Adrenal gland (tissue), 12 donors: Measurements from ENCODE around the gene RSAD1. TPM values are rescaled to one million over a fixed set of nuclear protein-coding genes. Genes with fewer than 3 reads are reported as not detected.

ENCODE experiments used
- DNase-seq, 7 donors: peaks; one replicate each; pipeline ENCODE4 v3.0.0-alpha.2; 2019 to 2020
- H3K27ac ChIP-seq, 5 donors: fragments of 200-600 bp; sonication (generic) in 4 of 5; 1 replicate in 3 of 5; 2 replicates in 2 of 5; pipeline versions ENCODE4 v1.5.1 to v1.8.0; 2016 to 2020; ENCODE audit warnings: mild to moderate bottlenecking in 1 of 5
- H3K27me3 ChIP-seq: fragments of 200-600 bp; 2 replicates; pipeline ENCODE4 v1.8.0; 2021
- H3K36me3 ChIP-seq, 2 donors: fragments of 200-600 bp; replicated peaks in 1 of 2; 1 replicate in 1 of 2; 2 replicates in 1 of 2; pipeline versions ENCODE4 v1.5.1 to v1.8.0; 2018 to 2022
- H3K4me1 ChIP-seq, 2 donors: fragments of 200-600 bp; replicated peaks in 1 of 2; 1 replicate in 1 of 2; 2 replicates in 1 of 2; pipeline versions ENCODE4 v1.5.1 to v1.8.0; 2018 to 2021
- H3K4me3 ChIP-seq, 4 donors: fragments of 200-600 bp; sonication (generic) in 3 of 4; one replicate each; pipeline ENCODE4 v1.5.1; 2016 to 2018
- H3K9me3 ChIP-seq, 3 donors: fragments of 200-600 bp; sonication (generic) in 1 of 3; replicated peaks in 1 of 3; 1 replicate in 2 of 3; 2 replicates in 1 of 3; pipeline versions ENCODE4 v1.5.1 to v1.8.0; 2016 to 2021
- CTCF ChIP-seq, 6 experiments: fragments of 450-650 bp in 4 of 6; fragments of 200-600 bp in 2 of 6; sonication (generic) in 1 of 6; IDR thresholded peaks; 1 replicate in 5 of 6; 2 replicates in 1 of 6; pipeline versions ENCODE4 v1.5.1 to v1.8.0; 2016 to 2021; ENCODE audit warnings: antibody characterized with exemption in 6 of 6, mild to moderate bottlenecking in 2 of 6, moderate library complexity in 1 of 6
- POLR2A ChIP-seq, 2 donors: fragments of 450-650 bp; IDR thresholded peaks; one replicate each; pipeline ENCODE4 v1.6.1; 2017; ENCODE audit warnings: antibody characterized with exemption in 2 of 2, mild to moderate bottlenecking in 2 of 2, moderate library complexity in 1 of 2
- WGBS, 4 donors: extraction: QIAGEN DNeasy Blood & Tissue Kit in 2 of 4; methylation state at CpG; one replicate each; pipeline versions ENCODE4 v1.1.5 to v1.1.7; 2013 to 2017; 5-methylcytosine and 5-hydroxymethylcytosine counted together
- intact Hi-C, 2 donors: fragments of 100-400 bp; cut with DNase I; formaldehyde crosslinking; loops; one replicate each; pipeline versions ENCODE4 v1.14.1 to v1.15.0; 2022 to 2023
- polyA plus RNA-seq, 3 donors: library from polyadenylated mRNA; stranded (reverse); fragments of 200-250 nt in 2 of 3; fragments of 350-450 nt in 1 of 3; fragmentation: Illumina TruSeq in 1 of 3; extraction: RNeasy Lipid Tissue Mini Kit (QIAGEN cat#74804) in 1 of 3; gene quantifications; one replicate each; pipeline ENCODE4 v1.2.3, GENCODE V29; 2013 to 2014
- total RNA-seq, 9 donors: library from RNA; depleted of rRNA in 4 of 9; stranded (reverse); fragments of >200 nt in 4 of 9; fragments of 120-200 nt in 1 of 9; fragmentation: NEBNext Ultra II Directional in 1 of 9; extraction: Animal tissue kit (Norgen Biotek cat#: 25700) in 1 of 9; gene quantifications; one replicate each; pipeline versions ENCODE4 v1.1.0 to v1.2.4, GENCODE V29; 2013 to 2023
- donor health status: healthy with polysubstance abuse.
- donor health status: Bipolar disorder and iron deficiency.
- donor health status: DM: yes; HTN: yes; CAD: no.
- donor health status: DM: no; HTN: no; CAD: no.
- donor health status: DM: no; HTN: no; CAD: no.
- donor health status: DM: yes; HTN: yes; CAD: no.

Gene RSAD1
- total and polyA plus RNA-seq, 12 donors, result 28.4 to 77.3 (median 51.8) TPM

- no peaks in the 10 kb centered on the region for H3K27me3 ChIP-seq
- DNase-seq, result no peak
- no peak overlapping the region for H3K4me3 ChIP-seq
- intact Hi-C loops, result no loop called here
- H3K9me3 ChIP-seq, result no peaks in the 10 kb centered on the region
- H3K27ac ChIP-seq, result no peak overlapping the region
- WGBS, 4 donors, result 84 to 97% (median 85%) methylated on average over 4 of the region's 4 CpGs
- H3K4me1 ChIP-seq, result peaks cover 24 to 28% of the 10 kb centered on the region in 2 donors
- no peaks in the 10 kb centered on the region for H3K36me3 ChIP-seq
- TF ChIP-seq POLR2A (IDR thresholded peaks at IDR 0.05), result no peak
- no peak for TF ChIP-seq CTCF (IDR thresholded peaks at IDR 0.05)
Observed at GRCh38 chr17:50517011-50517410, 38.4 kb downstream of the RSAD1 start.

GRCh38 chr17:50517504-50518383, 39.1 kb downstream of the RSAD1 start:
- TF ChIP-seq POLR2A (IDR thresholded peaks at IDR 0.05) (no peak), CTCF (IDR thresholded peaks at IDR 0.05) (no peak)
- DNase-seq, result no peak
- Histone ChIP-seq H3K27ac (peak overlapping the region in 1 of 5 donors; percentile 28), H3K9me3 (no peaks in the 10 kb centered on the region), H3K4me1 (peaks cover 24 to 28% of the 10 kb centered on the region in 2 donors), H3K4me3 (no peak overlapping the region), H3K27me3 (no peaks in the 10 kb centered on the region), H3K36me3 (no peaks in the 10 kb centered on the region)
- 85 to 93% (median 89%) methylated on average over 8 of the region's 8 CpGs for WGBS, 4 donors
- intact Hi-C loops, result no loop called here

- H3K36me3 ChIP-seq, result no peaks in the 10 kb centered on the region
- no peaks in the 10 kb centered on the region for H3K27me3 ChIP-seq
- DNase-seq, result peak in 6 of 7 donors; percentile 54 to 66 (median 63)
- H3K4me1 ChIP-seq, result peaks cover 23 to 27% of the 10 kb centered on the region in 2 donors
- TF ChIP-seq CTCF (IDR thresholded peaks at IDR 0.05) (no peak), POLR2A (IDR thresholded peaks at IDR 0.05) (peak in 1 of 2 donors; percentile 27)
- H3K4me3 ChIP-seq, result no peak overlapping the region
- intact Hi-C loops, result no loop called here
- no peaks in the 10 kb centered on the region for H3K9me3 ChIP-seq
- peak overlapping the region in 3 of 5 donors; percentile 28 to 57 (median 38) for H3K27ac ChIP-seq
- 53 to 62% (median 60%) methylated on average over 13 of the region's 13 CpGs for WGBS, 4 donors
Observed at GRCh38 chr17:50518384-50519023, 39.8 kb downstream of the RSAD1 start.

GRCh38 chr17:50519141-50519834, 40.6 kb downstream of the RSAD1 start:
- Histone ChIP-seq H3K4me3 (no peak overlapping the region), H3K9me3 (no peaks in the 10 kb centered on the region), H3K4me1 (peaks cover 15 to 19% of the 10 kb centered on the region in 2 donors), H3K36me3 (no peaks in the 10 kb centered on the region), H3K27ac (peak overlapping the region in 3 of 5 donors; percentile 28 to 57 (median 38)), H3K27me3 (no peaks in the 10 kb centered on the region)
- DNase-seq, result no peak
- no peak for TF ChIP-seq CTCF (IDR thresholded peaks at IDR 0.05)
- no peak for TF ChIP-seq POLR2A (IDR thresholded peaks at IDR 0.05)
- WGBS, 4 donors, result 85 to 90% (median 85%) methylated on average over 7 to 8 of the region's 8 CpGs
- intact Hi-C loops, result no loop called here
